HG03354 (cell line): ENCODE results near the gene U2AF2.
A peak's percentile ranks its signal among the peaks of the same experiment; 100 is the strongest.

ENCODE experiments used
- ATAC-seq: cut with Tn5 transposase; IDR thresholded peaks from one replicate; pipeline ENCODE4 v1.9.1; 2021; ENCODE audit warnings: mild to moderate bottlenecking; ENCODE audit not compliant: unreplicated experiment, poor library complexity, severe bottlenecking

U2AF2 gene

GRCh38 chr19:55621205-55621672, 33.6 kb upstream of the U2AF2 start:
- ATAC-seq = no peak

- no peak for ATAC-seq
Observed at GRCh38 chr19:55621673-55622231, 33.1 kb upstream of the U2AF2 start.

- ATAC-seq = no peak
Observed at GRCh38 chr19:55622242-55622969, 32.4 kb upstream of the U2AF2 start.

GRCh38 chr19:55623130-55623529, 31.7 kb upstream of the U2AF2 start:
- no peak for ATAC-seq

GRCh38 chr19:55623561-55623960, 31.3 kb upstream of the U2AF2 start:
- no peak for ATAC-seq

GRCh38 chr19:55624109-55625003, 30.5 kb upstream of the U2AF2 start, which contains the start of gene ZNF784:
Gene ZNF784, minus strand, starts transcription at chr19:55624566. Its CDS starts 5 bp downstream, at chr19:55624561.
- peak; percentile 64 for ATAC-seq

GRCh38 chr19:55625004-55625326, 29.9 kb upstream of the U2AF2 start:
- no peak for ATAC-seq

GRCh38 chr19:55626350-55626749, 28.5 kb upstream of the U2AF2 start:
- no peak for ATAC-seq

GRCh38 chr19:55632463-55632834, 22.4 kb upstream of the U2AF2 start:
- no peak for ATAC-seq

- ATAC-seq = no peak
Observed at GRCh38 chr19:55633861-55634260, 21.0 kb upstream of the U2AF2 start.

GRCh38 chr19:55635334-55635717, 19.5 kb upstream of the U2AF2 start:
- no peak for ATAC-seq

- no peak for ATAC-seq
Observed at GRCh38 chr19:55635856-55636440, 18.9 kb upstream of the U2AF2 start.

- no peak for ATAC-seq
Observed at GRCh38 chr19:55636723-55637122, 18.1 kb upstream of the U2AF2 start.

GRCh38 chr19:55637534-55637933, 17.3 kb upstream of the U2AF2 start:
- no peak for ATAC-seq

- no peak for ATAC-seq
Observed at GRCh38 chr19:55638864-55639359, 15.9 kb upstream of the U2AF2 start.

GRCh38 chr19:55640043-55640576, 14.7 kb upstream of the U2AF2 start:
- ATAC-seq = no peak

GRCh38 chr19:55640577-55641425, 14.0 kb upstream of the U2AF2 start, which contains the start of gene ZNF580:
Gene ZNF580, plus strand, starts transcription at chr19:55641002. Its CDS starts 1,507 bp downstream, at chr19:55642509.
- peak; percentile 30 for ATAC-seq

- ATAC-seq = no peak
Observed at GRCh38 chr19:55641426-55642152, 13.2 kb upstream of the U2AF2 start.
